ENCODE measurements around the gene SRRM5.
"Not testable (repeated sequence)": the region's sequence is repeated elsewhere in the genome, so short reads cannot be mapped to it uniquely, and the experiment has no call there.

SRRM5 gene, protein sequence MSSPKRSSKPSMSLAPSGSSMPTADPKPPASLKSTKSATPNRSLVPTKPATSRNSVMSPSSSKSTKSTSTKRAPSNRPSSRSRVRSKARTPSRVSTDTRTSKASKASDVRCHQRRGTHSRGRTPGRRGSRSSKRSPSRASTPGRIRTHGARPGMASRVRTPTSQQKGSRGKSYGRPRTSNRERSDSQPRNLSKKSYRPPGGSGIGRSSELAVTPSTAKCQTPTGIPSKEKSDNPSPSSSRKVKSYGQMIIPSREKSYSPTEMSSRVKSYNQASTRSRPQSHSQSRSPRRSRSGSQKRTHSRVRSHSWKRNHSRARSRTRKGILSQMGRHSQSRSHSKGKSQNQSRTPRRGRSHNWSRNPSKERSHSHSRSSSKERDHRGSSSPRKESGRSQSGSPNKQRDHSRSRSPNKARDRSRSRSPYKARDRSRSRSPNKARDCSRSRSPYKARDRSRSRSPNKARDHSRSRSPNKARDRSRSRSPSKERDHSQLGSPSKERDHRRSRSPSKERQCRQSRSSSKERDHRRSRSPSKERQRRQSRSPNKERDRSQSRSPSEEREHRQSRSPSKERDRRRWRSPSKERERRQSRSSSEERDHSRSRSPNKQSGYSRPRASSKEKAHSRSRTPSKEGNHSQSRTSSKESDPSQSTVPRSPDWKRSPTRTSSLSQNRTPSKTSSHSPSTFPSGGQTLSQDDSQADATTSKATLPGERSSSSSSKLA

DNA sequence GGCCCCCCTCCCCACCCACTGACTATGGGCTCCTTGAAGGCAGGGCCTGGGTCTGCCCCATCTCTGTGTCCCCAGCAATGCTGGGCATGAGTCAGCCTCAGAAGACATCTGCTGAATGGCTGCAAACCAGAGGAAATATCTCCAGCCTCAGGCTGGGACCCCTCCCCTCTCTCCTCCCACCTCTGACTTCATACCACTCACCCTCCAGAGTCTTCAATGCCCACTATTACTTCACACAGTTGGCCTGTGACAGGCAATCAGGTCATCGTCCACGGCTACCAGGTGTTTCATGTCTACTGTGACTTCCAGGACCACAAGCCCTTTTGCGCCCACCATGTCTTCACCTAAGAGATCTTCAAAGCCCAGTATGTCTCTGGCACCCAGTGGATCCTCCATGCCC, at the start of gene SRRM5:
SRRM5 (plus strand) TSS at position 301 of the 400 bp plus-strand sequence; CDS start at position 335, 34 bp downstream.
- DNase-seq: no peak

DNA sequence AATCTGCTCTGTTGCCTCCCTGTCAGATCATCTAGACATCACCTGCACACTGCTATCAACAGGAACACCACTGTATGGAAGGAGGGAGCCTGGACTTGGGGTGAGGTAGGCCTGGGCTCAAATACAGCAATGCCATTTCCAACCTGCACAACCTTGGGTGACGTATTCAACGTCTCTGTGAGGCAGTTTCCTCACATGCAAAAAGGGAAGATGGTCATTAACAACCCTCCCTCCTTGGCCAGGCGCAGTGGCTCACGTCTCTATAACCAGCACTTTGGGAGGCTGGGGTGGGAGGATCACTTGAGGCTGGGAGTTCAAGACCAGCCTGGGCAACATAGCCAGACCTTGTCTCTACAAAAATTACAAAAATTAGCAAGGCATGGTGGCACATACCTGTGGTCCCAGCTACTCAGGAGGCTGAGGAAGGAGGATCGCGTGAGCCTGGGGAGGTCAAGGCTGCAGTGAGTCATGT, 49.6 kb upstream of the SRRM5 start:
- no peak for DNase-seq

DNA sequence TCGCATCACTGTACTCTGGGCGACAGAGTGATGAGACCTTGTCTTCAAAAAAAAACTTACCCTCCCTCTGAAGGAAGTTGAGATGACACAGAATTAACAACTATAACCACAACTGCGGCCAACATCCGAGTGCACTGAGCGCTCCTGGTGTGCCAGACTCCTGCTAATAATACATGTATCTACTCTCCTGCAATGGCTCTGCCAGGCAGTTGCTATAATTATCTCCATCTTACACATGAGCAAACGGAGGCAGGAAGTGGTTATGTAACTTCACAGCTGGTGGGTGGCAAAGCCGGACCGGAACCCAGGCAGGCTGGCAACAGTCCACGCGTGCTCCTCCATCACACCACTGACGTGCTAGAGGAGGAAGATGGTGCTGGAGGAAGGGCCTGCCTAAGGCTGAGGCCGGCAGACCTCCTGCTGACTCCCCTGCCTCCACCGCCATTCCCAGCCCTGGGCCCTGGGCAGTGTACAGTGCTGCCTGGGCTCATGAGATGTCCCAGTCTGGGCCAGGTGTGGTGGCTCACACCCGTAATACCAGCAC, 49.1 kb upstream of the SRRM5 start:
- peak; percentile 86 for DNase-seq

DNA sequence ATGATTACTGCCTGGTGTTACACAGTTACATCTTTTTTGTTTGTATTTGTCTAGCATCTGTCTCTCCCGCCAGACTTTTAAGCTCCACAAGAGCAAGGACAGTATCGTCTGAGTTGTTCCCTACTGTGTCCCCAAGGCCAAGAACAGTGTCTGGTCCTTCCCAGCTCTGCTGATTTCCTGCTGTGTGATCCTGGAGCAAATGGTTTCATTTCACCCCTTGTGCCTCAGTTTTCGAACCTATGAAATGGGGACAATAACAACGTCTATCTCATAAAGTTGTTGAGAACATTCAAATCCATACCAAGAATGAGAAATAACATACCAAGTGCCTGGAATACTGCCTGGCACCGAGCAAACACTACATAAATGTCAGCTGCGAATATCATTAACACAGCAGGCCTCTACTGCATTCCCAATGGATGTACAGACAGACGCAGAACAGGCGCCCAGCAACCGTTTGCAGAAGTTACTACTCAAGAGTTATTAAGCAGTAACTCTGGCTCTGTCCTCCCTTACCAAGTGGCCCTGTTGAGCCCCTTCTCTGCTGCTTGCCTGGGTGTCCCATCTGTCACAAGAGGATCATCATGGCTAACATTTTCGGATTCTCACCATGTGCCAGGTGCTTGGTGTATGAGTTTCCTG, 48.0 kb upstream of the SRRM5 start:
- no peak for DNase-seq

DNA sequence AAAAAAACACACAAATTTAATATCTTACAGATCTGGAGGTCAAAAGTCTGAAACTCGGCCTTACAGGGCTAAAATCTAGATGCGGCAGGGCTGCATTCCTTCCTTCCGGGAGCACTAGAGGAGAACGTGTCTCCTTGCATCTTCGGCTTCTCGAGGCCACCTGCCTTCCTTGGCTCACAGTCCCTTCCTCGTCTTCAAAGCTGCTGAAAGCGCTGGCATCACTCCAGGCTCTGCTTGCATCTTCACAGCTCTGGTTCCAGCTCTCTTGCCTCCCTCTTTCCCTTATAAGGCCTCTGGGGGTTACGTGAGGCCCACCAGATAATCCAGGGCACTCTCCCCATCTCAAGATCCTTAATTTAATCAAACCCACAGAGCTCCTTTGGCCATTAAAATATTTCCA, 47.1 kb upstream of the SRRM5 start:
- DNase-seq: no peak

DNA sequence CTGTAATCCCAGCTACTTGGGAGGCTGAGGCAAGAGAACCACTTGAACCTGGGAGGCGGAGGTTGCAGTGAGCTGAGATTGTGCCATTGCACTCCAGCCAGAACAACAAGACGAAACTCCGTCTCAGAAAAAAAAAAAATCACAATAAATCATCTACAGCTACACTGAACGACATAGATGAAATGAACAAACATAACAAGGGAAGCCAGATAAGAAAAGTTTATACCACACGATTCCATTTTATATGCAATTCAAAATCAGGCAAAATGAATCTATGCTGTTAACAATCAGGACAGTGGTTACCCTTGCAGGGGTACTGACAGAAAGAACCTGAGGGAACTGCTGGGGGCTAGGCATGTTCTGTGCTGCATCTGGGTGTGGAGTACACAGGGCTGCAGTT, 42.2 kb upstream of the SRRM5 start:
- no peak for DNase-seq

DNA sequence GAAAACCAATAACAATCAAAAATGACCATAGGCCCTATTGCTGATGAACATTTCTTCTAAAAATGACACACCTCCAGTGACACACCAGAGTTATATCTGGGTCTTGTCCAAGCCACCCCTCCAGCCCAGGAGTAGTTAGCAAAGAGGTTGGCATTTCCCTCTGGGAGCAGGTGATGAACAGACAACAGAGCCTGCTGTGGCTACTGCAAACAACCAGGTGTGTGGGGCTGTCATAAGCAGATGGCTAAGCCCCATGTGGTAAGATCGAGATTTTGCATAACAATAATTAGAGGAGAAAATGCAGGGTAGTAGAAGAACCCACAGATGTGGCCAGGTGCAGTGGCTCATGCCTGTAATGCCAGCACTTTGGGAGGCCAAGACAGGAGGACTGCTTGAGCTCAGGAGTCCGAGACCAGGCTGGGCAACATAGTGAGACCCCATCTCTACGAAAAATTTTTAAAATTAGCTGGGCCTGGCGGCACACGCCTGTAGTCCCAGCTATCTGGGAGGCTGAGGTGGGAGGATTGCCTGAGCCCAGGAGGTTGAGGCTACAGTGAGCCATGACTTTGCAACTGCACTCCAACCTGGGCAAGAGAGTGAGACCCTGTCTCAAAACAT, 41.6 kb upstream of the SRRM5 start:
- DNase-seq: no peak

DNA sequence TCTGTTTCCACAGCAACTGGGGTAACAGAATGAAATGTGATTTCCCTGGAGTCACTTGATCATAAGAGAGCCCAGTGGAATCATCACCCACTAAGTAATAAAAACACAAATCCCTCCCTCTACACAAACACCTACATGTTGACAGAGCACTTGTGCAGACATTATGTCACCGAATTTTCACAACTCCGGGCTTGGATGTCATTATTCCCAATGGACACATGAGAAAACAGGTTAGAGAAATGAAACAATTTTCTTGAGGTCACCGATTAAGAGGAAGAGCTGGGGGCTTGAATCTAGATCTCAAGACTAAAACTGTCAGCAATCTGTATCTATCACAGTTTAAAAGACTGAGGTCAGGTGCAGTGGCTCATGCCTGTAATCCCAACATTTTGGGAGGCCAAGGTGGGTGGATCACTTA, 39.7 kb upstream of the SRRM5 start:
- DNase-seq: no peak

DNA sequence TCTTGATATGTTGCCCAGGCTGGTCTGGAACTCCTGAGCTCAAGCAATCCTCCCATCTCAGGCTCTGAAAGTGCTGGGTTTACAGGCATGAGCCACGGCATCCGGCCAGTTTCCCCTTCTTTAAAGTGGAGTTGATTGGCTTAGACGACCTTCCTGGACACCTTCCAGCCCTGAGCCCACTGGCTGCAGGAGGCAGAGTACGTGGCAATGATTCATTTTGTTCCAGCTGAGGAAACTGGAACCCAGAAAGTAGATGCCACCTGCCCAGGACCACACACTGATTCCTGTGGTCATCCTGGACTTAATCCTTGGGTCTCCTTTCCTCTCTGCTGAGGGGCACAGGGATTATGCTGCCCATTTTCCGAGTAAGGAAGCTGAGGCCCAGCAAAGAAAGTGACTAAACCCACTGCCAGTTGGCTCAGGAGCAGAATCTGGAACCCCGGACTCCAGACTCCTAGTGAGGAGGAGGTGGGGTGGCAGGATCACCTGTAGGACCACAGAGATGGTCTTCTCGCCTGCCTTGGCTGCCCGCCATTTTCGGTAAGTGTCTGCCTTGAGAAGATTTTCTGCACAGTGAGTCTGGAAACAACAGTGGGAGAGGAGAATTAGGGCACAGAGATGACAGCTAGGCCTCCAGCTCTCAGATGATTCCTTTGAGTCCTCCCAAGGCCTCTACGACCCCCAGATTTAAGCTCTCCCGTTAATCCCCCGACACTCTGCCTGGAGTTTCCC, 37.3 kb upstream of the SRRM5 start:
- DNase-seq: no peak

DNA sequence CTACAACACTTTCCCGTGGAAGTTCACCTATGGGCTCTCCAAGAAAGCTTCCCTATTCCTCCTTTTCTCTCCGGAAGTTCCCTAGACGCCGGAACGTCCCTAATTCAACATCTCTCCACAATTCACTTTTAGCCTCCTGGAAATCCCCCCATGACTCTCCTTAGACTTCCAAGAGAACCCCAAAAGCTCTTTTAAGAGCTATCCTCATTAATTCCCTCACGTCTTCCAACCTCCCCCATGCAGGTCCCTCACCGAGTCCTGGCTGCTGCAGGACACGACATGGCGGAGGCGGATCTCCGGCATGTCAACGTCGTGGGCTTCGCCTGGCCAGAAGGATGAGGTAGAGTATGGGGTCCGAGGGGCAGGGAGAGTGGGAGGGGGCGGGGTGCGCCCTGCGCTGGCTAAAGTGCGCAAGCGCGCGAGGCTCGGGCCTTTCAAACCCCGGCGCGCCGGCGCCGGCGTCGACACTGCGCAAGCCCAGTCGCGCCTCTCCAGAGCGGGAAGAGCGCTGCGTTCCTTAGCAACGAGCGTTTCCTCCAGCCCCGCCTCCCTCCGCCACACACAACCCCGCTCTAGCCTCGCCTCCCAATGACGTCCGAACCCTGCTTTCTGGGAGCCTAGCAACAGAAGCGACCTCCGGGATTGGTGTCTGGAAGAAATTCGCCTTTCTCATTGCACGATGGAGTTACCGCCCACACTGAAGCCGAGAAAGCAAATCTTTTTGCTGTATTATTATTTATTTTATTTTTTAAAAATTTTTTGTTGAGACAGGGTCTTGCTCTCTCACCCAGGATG, 36.5 kb upstream of the SRRM5 start, which contains the start of the genes PINLYP and XRCC1:
PINLYP (plus strand) TSS at position 646 of the 795 bp plus-strand sequence. CDS start 1,391 bp downstream, outside the sequence.
XRCC1 (minus strand) TSS at position 372 of the 795 bp plus-strand sequence; CDS start at position 303, 69 bp downstream.
- DNase-seq: peak; percentile 95

DNA sequence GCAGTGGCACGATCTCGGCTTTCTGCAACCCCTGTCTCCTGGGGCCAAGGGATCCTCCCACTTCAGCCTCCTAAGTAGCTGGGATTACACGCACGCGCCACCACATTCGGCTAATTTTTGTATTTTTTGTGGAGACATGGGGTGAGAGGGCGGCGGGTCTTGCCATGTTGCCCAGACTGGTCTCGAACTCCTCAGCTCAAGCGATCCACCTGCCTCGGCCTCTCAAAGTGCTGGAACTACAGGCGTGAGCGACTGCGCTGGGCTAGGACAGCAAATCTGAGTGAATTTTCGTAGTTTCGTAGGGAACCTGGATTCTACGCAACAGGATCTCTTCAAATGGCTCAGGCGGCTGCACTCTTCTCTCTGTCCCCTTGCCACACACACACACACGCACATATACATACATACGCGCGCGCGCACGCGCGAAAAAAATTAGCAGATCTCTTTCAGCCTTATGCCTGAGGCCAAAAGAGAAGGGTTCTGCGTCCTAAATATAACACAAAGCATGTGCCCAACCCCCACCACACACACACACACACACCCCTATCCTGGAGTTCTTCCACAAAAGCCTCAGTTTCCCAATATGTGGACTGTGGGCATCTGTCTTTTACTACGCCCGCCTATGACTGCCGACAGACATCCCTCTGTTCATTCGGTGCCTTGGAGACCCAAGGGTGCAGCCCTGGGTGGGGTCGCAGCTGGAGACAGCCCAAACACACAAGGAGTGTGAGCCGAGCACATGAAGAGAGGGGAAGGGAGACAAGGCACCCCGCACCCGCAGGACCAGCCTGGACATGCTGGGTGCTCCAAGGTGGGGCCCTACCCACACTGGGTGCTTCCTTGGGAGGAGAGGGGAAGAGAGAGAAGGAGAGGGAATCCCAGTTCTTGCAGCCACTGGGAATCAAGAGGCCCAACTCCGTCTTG, 35.7 kb upstream of the SRRM5 start:
- DNase-seq: no peak

DNA sequence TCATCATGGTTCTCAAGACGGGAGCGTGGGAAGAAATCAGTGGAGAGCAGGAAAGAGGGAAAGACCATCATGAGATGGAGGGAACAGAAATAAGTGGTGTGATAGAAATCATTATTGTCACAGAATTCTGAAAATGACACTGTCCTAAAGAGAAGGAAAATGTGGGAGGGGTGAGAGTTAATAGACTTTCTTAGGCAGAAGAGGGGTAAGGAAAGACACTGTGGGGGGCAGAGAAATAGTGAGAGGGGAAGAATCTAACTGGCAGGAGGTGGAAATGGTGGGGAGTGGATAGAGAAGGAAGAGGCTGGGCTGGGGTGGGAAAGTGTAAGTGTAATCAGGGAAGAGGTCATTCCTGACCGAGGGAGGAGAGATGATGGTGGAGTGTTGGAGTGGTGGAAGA, 33.1 kb upstream of the SRRM5 start:
- no peak for DNase-seq

DNA sequence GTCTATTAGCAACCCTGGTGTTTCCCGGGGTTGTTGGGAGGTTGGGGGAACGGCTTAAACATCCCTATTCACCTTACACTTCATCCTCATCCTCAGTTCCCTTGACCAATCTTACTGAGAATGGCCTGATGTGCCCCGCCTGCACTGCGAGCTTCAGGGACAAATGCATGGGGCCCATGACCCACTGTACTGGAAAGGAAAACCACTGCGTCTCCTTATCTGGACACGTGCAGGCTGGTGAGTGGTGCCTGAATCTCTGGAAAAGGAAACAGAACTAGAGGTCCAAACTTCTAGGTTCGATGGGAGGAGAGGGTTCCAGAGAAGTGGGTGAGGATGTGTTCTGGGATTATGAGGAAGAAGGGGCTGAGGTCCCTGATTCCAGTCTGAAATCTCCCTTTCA, 30.4 kb upstream of the SRRM5 start:
- no peak for DNase-seq

DNA sequence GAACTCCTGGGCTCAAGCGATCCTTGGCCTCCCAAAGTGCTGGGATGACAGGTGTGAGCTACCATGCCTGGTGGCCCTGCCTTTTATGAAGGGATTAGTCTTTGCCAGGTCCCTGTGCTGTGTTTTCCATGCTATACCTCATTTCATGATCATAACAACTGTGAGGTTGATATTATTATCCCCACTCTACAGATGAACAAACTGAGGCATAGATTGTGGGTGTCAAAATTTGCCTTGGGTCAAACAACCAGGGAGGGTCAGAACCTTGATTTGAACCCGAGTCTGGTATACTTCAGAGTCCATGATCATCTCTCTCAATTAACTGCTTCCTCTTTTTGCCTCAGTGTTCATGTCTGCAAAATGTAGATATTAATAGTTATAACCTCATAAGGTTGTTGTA, 29.4 kb upstream of the SRRM5 start:
- DNase-seq: no peak

DNA sequence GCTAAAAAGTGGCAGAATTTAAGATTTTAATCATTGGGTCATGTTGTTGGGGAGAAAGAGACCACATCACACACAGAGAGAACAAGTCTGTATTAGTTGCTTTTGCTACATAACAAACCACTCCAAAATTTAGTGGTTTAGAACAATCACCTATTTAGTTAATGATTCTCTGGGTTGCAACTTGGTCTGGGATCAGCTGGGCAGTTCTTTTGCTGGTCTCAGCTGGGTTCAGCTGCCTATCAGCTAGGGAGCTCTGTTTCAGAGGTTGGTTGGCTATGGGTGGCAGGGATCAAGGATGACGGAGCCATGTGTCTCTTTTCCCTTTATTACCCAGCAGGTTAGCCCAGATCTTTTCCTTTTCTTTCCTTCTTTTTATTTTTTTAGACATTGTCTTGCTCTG, 27.4 kb upstream of the SRRM5 start:
- DNase-seq: no peak

DNA sequence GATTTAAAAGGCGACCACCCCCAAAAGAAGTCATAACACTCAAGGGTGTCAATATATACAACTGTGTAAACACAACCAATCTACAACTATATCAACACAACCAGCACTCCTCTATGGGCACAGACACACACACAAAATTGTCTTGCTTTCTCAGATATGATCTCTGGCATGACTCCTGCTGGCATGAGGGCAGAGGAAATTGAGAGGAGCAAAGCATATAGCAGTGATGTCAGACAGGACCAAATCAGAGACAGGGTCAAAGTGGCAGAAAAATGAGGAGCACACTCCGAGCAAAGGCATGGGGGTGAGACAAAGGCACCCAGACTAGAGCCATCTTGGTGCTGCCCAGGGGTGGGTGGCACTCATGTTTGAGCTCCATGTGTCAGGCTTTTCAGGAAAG, 25.5 kb upstream of the SRRM5 start:
- no peak for DNase-seq

DNA sequence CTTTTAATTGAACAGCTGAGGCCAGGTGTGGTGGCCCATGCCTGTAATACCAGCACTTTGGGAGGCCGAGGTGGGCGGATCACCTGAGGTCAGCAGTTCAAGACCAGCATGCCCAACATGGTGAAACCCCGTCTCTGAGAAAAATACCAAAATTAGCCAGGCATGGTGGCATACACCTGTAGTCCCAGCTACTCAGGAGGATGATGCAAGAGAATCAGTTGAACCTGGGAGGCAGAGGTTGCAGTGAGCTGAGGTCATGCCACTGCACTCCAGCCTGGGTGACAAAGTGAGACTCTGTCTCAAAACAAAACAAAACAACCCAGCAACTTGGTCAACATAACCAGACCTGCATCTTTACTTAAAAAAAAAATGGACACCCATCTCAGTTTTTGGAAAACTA, 24.9 kb upstream of the SRRM5 start:
- not testable (repeated sequence) for DNase-seq

DNA sequence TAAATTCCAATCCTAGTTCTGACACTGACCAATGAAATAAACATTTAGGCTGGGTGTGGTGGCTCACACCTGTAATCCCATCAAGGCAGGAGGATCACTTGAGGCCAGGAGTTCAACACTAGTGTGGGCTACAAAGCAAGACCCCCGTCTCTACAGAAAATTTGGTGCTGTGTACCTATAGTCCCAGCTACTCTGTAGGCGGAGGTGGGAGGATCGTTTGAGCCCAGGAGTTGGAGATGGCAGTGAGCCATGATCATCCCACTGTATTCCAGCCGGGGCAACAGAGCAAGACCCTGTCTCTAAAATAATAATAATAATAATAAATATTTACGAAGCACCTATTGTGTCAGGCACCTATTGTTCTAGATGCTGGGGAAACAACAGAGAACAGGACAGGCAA, 22.6 kb upstream of the SRRM5 start:
- no peak for DNase-seq

DNA sequence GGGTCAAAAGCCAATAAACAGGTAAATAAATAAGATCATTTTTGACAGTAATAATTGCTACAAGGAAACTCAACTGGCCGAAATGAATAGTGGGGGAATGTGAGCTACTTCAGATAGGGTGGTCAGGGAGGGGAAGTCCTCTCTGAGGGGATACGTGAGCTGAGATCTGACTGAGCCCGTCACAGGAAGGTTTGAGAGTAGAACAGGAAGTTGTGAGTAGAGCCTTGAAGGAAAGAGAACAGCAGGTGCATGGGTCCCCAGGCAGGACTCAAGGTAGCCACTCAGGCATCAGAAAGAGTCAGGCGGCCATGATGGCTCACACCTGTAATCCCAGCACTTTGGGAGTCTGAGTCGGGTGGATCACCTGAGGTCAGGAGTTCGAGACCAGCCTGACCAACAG, 22.2 kb upstream of the SRRM5 start:
- no peak for DNase-seq

Measured in activated gamma-delta T cell treated with Interleukin-2 at 50 U/mL for 16 hours (primary cell).